GM18511 (cell line): ENCODE measurements around the gene POLR2J2.
A peak's percentile ranks its signal among the peaks of the same experiment; 100 is the strongest.
"Not testable (repeated sequence)": the region's sequence is repeated elsewhere in the genome, so short reads cannot be mapped to it uniquely, and the experiment has no call there.

Experiments
- ATAC-seq: cut with Tn5 transposase; IDR thresholded peaks from one replicate; pipeline ENCODE4 v1.9.1; 2021; ENCODE audit warnings: mild to moderate bottlenecking, moderate library complexity; ENCODE audit not compliant: unreplicated experiment

The POLR2J2 gene

GRCh38 chr7:102673447-102674067, 2.1 kb upstream of the POLR2J2 start:
- not testable (repeated sequence) for ATAC-seq

GRCh38 chr7:102671956-102672307, 469 bp upstream of the POLR2J2 start:
- peak; percentile 44 for ATAC-seq

GRCh38 chr7:102667523-102667922, 3.9 kb downstream of the POLR2J2 start:
- not testable (repeated sequence) for ATAC-seq

DNA sequence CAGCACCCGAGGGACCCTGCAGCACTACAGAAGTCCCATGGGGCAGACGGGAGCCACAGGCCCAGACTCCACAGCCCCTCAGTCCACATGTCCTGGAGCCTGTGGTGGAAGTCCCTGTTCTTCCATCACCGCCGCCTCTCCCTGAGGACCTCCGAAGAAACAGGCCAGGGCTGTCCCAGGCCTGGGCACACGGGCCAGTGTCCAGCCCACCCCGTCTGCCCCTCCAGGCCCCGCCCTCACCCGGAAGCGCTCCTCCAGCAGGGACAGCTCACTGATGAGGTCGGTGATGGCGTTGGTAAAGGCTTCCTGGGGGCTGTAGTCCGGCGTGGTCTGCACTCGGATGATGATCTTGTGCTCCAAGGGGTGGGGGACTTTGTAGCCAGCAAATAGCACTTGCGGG, 4.6 kb downstream of the POLR2J2 start:
- ATAC-seq, result not testable (repeated sequence)

DNA sequence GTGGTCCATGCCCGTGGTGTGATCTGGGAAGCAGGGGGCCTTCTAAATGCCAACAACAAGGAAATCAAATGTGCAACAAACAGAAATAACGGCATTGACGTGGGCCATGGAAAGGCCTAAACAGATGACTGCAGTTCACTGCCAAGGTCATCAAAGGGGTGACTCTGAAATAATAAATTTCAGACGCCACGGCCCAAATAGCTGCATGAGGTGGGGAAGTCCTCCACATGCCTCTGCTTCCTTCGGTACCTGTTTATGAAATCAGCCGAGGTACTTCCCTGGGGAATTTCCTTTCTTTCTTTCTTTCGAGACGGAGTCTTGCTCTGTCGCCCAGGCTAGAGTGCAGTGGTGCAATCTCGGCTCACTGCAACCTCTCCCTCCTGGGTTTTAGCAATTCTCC, 6.7 kb downstream of the POLR2J2 start:
- ATAC-seq, result not testable (repeated sequence)

- ATAC-seq, result not testable (repeated sequence)
Observed at GRCh38 chr7:102649924-102650323, 21.5 kb downstream of the POLR2J2 start, which contains the start of gene SPDYE2B. SPDYE2B (plus strand) TSS chr7:102650319; CDS start chr7:102652349, 2,030 bp downstream.

GRCh38 chr7:102647813-102648212, 23.6 kb downstream of the POLR2J2 start:
- not testable (repeated sequence) for ATAC-seq

DNA sequence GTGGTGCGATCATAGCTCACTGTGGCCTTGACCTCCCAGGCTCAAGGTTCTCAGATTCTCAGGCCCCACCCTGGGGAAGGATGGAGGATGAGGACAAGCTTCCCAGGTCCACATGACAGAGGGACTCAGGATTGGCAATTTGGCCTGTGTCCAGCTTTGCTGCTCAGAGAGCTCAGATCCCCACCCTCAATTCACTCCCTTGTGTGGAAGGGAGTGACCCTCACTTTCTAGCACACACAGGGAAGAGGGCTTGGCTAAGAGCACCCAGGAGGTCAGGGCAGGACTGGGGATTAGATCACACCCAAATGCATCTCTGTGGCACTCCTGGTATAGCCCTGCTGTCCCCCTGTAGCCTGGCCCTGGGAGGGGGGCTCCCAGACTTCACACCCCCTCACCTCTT, 28.1 kb downstream of the POLR2J2 start:
- not testable (repeated sequence) for ATAC-seq

- not testable (repeated sequence) for ATAC-seq
Observed at GRCh38 chr7:102642691-102643090, 28.8 kb downstream of the POLR2J2 start, which contains the start of gene UPK3BL1. UPK3BL1 (minus strand) TSS chr7:102642791; CDS start chr7:102642741, 50 bp downstream.

DNA sequence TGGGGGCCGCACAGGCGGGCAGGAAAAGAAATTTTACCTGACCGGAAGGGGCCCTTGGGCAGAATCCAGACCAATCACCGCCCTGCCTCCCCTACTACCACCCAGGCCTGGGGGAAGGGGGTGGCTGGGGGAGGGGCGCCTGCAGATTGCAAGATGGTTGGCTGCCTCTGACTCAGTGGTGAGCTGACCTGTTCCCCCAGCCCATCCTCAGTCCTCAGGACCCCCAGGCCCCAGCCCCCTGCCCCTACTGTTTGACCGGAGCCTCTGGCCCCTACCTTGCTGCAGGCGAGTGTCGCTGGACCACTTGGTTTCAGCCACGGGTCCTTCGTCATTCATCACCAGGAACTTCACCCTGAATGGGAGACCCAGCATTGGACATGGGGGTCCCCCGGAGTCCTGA, 32.6 kb downstream of the POLR2J2 start:
- not testable (repeated sequence) for ATAC-seq

GRCh38 chr7:102636956-102637355, 34.5 kb downstream of the POLR2J2 start:
- not testable (repeated sequence) for ATAC-seq

GRCh38 chr7:102635354-102635753, 36.1 kb downstream of the POLR2J2 start:
- not testable (repeated sequence) for ATAC-seq

- ATAC-seq, result not testable (repeated sequence)
Observed at GRCh38 chr7:102634299-102634698, 37.2 kb downstream of the POLR2J2 start.

GRCh38 chr7:102630622-102631021, 40.8 kb downstream of the POLR2J2 start:
- not testable (repeated sequence) for ATAC-seq

- not testable (repeated sequence) for ATAC-seq
Observed at GRCh38 chr7:102627271-102627904, 44.1 kb downstream of the POLR2J2 start.

DNA sequence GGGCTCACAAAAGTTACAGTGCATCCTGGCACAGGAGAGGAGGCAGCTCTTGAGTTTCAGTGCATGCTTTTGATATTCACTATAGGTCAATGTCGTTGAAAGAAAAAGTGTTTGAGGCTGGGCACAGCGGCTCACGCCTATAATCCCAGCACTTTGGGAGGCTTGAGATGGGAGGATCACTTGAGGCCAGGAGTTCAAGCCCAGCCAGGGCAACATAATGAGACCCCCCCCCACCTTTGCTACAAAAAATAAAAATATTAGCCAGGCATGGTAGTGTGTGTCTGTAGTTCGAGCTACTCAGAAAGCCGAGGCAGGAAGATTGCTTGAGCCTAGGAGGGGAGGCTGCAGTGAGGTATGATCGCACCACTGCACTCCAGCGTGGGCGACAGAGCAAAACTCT, 53.3 kb downstream of the POLR2J2 start:
- not testable (repeated sequence) for ATAC-seq

- ATAC-seq, result peak; percentile 65
Observed at GRCh38 chr7:102616507-102617125, 54.8 kb downstream of the POLR2J2 start, which contains the start of gene RASA4. RASA4 (minus strand) TSS chr7:102616756; CDS start chr7:102616689, 67 bp downstream.
